ENCODE measurements around the gene BFAR. TPM values are rescaled to one million over a fixed set of nuclear protein-coding genes. Genes with fewer than 3 reads are reported as not detected.
"Not testable (repeated sequence)": the region's sequence is repeated elsewhere in the genome, so short reads cannot be mapped to it uniquely, and the experiment has no call there.

The BFAR gene
- total and polyA plus RNA-seq, 2 of the 8 experiments (the other 6 are each of a cell fraction or from before 2014, with no cell fraction given) = 56.9 to 78.2 TPM

DNA sequence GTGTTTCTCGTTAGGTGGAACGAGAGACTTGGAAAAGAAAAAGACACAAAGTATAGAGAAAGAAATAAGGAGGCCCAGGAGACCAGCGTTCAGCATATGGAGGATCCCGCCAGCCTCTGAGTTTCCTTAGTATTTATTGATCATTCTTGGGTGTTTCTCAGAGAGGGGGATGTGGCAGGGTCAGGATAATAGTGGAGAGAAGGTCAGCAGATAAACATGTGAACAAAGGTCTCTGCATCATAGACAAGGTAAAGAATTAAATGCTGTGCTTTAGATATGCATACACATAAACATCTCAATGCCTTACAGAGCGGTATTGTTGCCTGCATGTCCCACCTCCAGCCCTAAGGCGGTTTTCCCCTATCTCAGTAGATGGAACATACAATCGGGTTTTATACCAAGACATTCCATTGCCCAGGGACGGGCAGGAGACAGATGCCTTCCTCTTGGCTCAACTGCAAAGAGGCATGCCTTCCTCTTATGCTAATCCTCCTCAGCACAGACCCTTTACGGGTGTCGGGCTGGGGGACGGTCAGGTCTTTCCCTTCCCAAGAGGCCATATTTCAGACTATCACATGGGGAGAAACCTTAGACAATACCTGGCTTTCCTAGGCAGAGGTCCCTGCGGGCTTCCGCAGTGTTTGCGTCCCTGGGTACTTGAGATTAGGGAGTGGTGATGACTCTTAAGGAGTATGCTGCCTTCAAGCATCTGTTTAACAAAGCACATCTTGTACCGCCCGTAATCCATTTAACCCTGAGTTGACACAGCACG, 3.6 kb downstream of the BFAR start:
- POLR2A ChIA-PET (ENCODE audit: partially characterized antibody) = interaction anchor here (0.7 kb wide), 1 partner anchor 19 kb away, joined by 4 read pairs; no protein-coding TSS in a partner anchor
- H2BK5ac ChIP-seq (ENCODE audit: low read depth, low read length) = not testable (repeated sequence)

More for the DNA sequence above, 3.6 kb downstream of the BFAR start:
- peaks cover 0 to 23% (median 6%) of the 10 kb centered on the region in 4 experiments; a peak in 5 of 8 replicates for H3K36me3 ChIP-seq (ENCODE audit: control insufficient read depth in 2 of 4, insufficient read depth in 4 of 4, low read length in 3 of 4)
- H3K14ac ChIP-seq (ENCODE audit: insufficient read length); H3K27me3 ChIP-seq (replicated peaks in 1 of 4; ENCODE audit: control insufficient read depth in 3 of 4, extremely low read depth in 1 of 4, insufficient read depth in 3 of 4, low read length in 3 of 4); H2BK12ac ChIP-seq (ENCODE audit: low read depth, low read length); H4K91ac ChIP-seq (replicated peaks; ENCODE audit: insufficient read length, low read length); FAIRE-seq; H2AK5ac ChIP-seq (ENCODE audit: low read depth, low read length); H4K5ac ChIP-seq (ENCODE audit: insufficient read length, low read depth, low read length); H3K23me2 ChIP-seq (ENCODE audit: low read depth, low read length); H2BK20ac ChIP-seq (ENCODE audit: low read length); H2AFZ ChIP-seq (ENCODE audit: low read length); H3K9me3 ChIP-seq (ENCODE audit: insufficient read depth in 2 of 2, low read depth in 1 of 2, low read length in 1 of 2); H4K20me1 ChIP-seq (replicated peaks in 1 of 2; ENCODE audit: control insufficient read depth in 1 of 2, insufficient read depth in 2 of 2, low read length in 2 of 2); H3K56ac ChIP-seq (replicated peaks; ENCODE audit: insufficient read length, low read depth, low read length); H3K79me1 ChIP-seq (ENCODE audit: low read depth, low read length); H3K9ac ChIP-seq (replicated peaks in 1 of 4; ENCODE audit: extremely low read depth in 1 of 4, low read depth in 3 of 4, low read length in 3 of 4); CTCF ChIA-PET (ENCODE audit: partially characterized antibody); H4K8ac ChIP-seq (ENCODE audit: extremely low read depth, insufficient read depth, low read length); H2BK120ac ChIP-seq (replicated peaks; ENCODE audit: low read depth, low read length); H3K23ac ChIP-seq (ENCODE audit: insufficient read length); H2BK15ac ChIP-seq (ENCODE audit: low read length); H3K4ac ChIP-seq (replicated peaks; ENCODE audit: insufficient read length, low read depth, low read length): not testable (repeated sequence)
- peaks cover 16 to 28% (median 22%) of the 10 kb centered on the region in 4 experiments for H3K4me1 ChIP-seq (replicated peaks in 1 of 4; ENCODE audit: control insufficient read depth in 3 of 4, insufficient read depth in 4 of 4, low read length in 3 of 4)
- peak overlapping the region; percentile 25; the same call in 1 of the 2 replicates for H3K18ac ChIP-seq (ENCODE audit: extremely low read depth, low read length)
- peak overlapping the region; percentile 76 for H3K27ac ChIP-seq (ENCODE audit: low read depth, low read length)
- 11% methylated on average over 17 of the region's 17 CpGs; no CpG with 5 or more reads in 1 of the 2 experiments for WGBS, 2 experiments (ENCODE audit: extremely low coverage in 1 of 2, insufficient coverage in 1 of 2, insufficient read length in 1 of 2, insufficient replicate concordance in 2 of 2, low coverage in 1 of 2, low lambda C conversion rate in 2 of 2, missing lambda C conversion rate in 1 of 2)
- H3K79me2 ChIP-seq (ENCODE audit: control insufficient read depth in 1 of 2, insufficient read depth in 2 of 2, low read length in 2 of 2) = peaks cover 16 to 67% of the 10 kb centered on the region in 2 experiments; a peak in 3 of 4 replicates
- peak in 1 of 2 experiments; percentile 65 for DNase-seq (ENCODE audit: low read depth in 1 of 2, low spot score in 2 of 2)
- peak overlapping the region; percentile 58 to 91 for H3K4me2 ChIP-seq (ENCODE audit: insufficient read depth in 1 of 2, low read depth in 2 of 2, low read length in 2 of 2)
- peak overlapping the region in 2 of 4 experiments; percentile 14 to 96; a peak in 3 of 8 replicates for H3K4me3 ChIP-seq (ENCODE audit: extremely low read depth in 1 of 4, insufficient read depth in 2 of 4, low read depth in 3 of 4, low read length in 4 of 4)
- TF ChIP-seq POLR2AphosphoS5 (IDR thresholded peaks at IDR 0.05; ENCODE audit: low read depth, low read length) (0 out of 2 replicates have a peak, but pooled peaks have one; percentile 37), ASH2L (IDR thresholded peaks at IDR 0.05; ENCODE audit: low read length) (peak; percentile 53), POLR2A (IDR thresholded peaks at IDR 0.05; ENCODE audit: control extremely low read depth in 1 of 2, low read depth in 2 of 2, low read length in 2 of 2) (peak in 1 of 2 experiments; percentile 53; a peak in 1 of 3 replicates)
